ENCODE data around the gene RNF166.

RNF166 gene

GRCh38 chr16:88718178-88718577, 12.0 kb upstream of the RNF166 start:
- no peaks in the 10 kb centered on the region for H3K4me1 ChIP-seq (ENCODE audit: insufficient read depth, low read length)
- H2AFZ ChIP-seq (ENCODE audit: low read depth, low read length), result no peak overlapping the region
- peaks cover 46% of the 10 kb centered on the region for H4K20me1 ChIP-seq (ENCODE audit: insufficient read depth, low read length)
- ATAC-seq (ENCODE audit: insufficient read depth, low read depth), result no peak
- H3K4me3 ChIP-seq (ENCODE audit: low read depth in 1 of 2, low read length in 2 of 2), result no peak overlapping the region
- peaks cover 99% of the 10 kb centered on the region for H3K36me3 ChIP-seq (ENCODE audit: insufficient read depth, low read length)
- no peak overlapping the region for H3K27ac ChIP-seq (ENCODE audit: low read length)
- no peak overlapping the region for H3K9ac ChIP-seq (ENCODE audit: low read depth, low read length)
- H3K9me3 ChIP-seq (ENCODE audit: insufficient read depth, low read length, severe bottlenecking), result no peaks in the 10 kb centered on the region
- no peak for DNase-seq
- no peak for TF ChIP-seq EZH2 (IDR thresholded peaks at IDR 0.05; ENCODE audit: borderline replicate concordance, low read depth, low read length, severe bottlenecking)
- TF ChIP-seq, protein P1, sequence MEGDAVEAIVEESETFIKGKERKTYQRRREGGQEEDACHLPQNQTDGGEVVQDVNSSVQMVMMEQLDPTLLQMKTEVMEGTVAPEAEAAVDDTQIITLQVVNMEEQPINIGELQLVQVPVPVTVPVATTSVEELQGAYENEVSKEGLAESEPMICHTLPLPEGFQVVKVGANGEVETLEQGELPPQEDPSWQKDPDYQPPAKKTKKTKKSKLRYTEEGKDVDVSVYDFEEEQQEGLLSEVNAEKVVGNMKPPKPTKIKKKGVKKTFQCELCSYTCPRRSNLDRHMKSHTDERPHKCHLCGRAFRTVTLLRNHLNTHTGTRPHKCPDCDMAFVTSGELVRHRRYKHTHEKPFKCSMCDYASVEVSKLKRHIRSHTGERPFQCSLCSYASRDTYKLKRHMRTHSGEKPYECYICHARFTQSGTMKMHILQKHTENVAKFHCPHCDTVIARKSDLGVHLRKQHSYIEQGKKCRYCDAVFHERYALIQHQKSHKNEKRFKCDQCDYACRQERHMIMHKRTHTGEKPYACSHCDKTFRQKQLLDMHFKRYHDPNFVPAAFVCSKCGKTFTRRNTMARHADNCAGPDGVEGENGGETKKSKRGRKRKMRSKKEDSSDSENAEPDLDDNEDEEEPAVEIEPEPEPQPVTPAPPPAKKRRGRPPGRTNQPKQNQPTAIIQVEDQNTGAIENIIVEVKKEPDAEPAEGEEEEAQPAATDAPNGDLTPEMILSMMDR (IDR thresholded peaks at IDR 0.05; ENCODE audit: borderline replicate concordance, extremely low read depth, low read length, poor library complexity, severe bottlenecking), result no peak
- no peaks in the 10 kb centered on the region for H3K79me2 ChIP-seq (ENCODE audit: insufficient read depth, low read length)
- no peak overlapping the region for H3K4me2 ChIP-seq (ENCODE audit: insufficient read depth, low read length)
- H3K27me3 ChIP-seq (ENCODE audit: insufficient read depth, low read length, poor library complexity), result no peaks in the 10 kb centered on the region

DNA sequence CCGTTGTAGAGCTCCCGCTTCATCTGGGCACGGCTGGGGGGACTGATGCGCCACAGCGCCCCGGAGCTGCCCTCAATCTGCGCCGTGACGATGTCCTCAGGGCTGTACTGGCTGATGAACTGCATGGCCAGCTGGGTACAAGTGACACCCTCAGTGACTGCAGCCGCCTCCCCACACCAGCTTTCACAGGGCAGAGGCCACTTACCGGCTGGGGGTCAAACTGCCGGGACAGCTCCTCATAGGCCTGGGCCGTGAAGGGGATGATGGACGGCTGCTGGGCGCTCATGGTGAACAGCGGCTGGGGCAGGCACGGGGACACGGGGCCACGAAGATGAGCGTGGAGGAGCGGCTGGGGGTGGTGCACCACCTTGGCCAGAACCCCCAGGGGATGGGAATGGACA, 10.4 kb upstream of the RNF166 start:
- Histone ChIP-seq H3K9ac (ENCODE audit: low read depth, low read length) (no peak overlapping the region), H2AFZ (ENCODE audit: low read depth, low read length) (no peak overlapping the region), H3K27ac (ENCODE audit: low read length) (no peak overlapping the region), H3K36me3 (ENCODE audit: insufficient read depth, low read length) (peaks cover 84% of the 10 kb centered on the region), H3K4me3 (ENCODE audit: low read depth in 1 of 2, low read length in 2 of 2) (no peak overlapping the region), H3K27me3 (ENCODE audit: insufficient read depth, low read length, poor library complexity) (no peaks in the 10 kb centered on the region), H3K4me1 (ENCODE audit: insufficient read depth, low read length) (no peaks in the 10 kb centered on the region), H3K9me3 (ENCODE audit: insufficient read depth, low read length, severe bottlenecking) (no peaks in the 10 kb centered on the region), H4K20me1 (ENCODE audit: insufficient read depth, low read length) (peaks cover 50% of the 10 kb centered on the region), H3K79me2 (ENCODE audit: insufficient read depth, low read length) (peaks cover 5% of the 10 kb centered on the region; the same call in 1 of the 2 replicates), H3K4me2 (ENCODE audit: insufficient read depth, low read length) (no peak overlapping the region)
- no peak for TF ChIP-seq EZH2 (IDR thresholded peaks at IDR 0.05; ENCODE audit: borderline replicate concordance, low read depth, low read length, severe bottlenecking)
- TF ChIP-seq, protein P1 (IDR thresholded peaks at IDR 0.05; ENCODE audit: borderline replicate concordance, extremely low read depth, low read length, poor library complexity, severe bottlenecking), result no peak
- DNase-seq (no peak), ATAC-seq (ENCODE audit: insufficient read depth, low read depth) (no peak)

- TF ChIP-seq EZH2 (IDR thresholded peaks at IDR 0.05; ENCODE audit: borderline replicate concordance, low read depth, low read length, severe bottlenecking), result no peak
- TF ChIP-seq, protein P1 (IDR thresholded peaks at IDR 0.05; ENCODE audit: borderline replicate concordance, extremely low read depth, low read length, poor library complexity, severe bottlenecking), result no peak
- H3K9me3 ChIP-seq (ENCODE audit: insufficient read depth, low read length, severe bottlenecking), result no peaks in the 10 kb centered on the region
- H3K79me2 ChIP-seq (ENCODE audit: insufficient read depth, low read length), result peaks cover 7% of the 10 kb centered on the region; the same call in 1 of the 2 replicates
- DNase-seq (no peak), ATAC-seq (ENCODE audit: insufficient read depth, low read depth) (no peak)
- no peak overlapping the region for H3K9ac ChIP-seq (ENCODE audit: low read depth, low read length)
- H3K36me3 ChIP-seq (ENCODE audit: insufficient read depth, low read length), result peaks cover 80% of the 10 kb centered on the region
- H3K27ac ChIP-seq (ENCODE audit: low read length), result no peak overlapping the region
- H3K4me1 ChIP-seq (ENCODE audit: insufficient read depth, low read length), result no peaks in the 10 kb centered on the region
- H3K27me3 ChIP-seq (ENCODE audit: insufficient read depth, low read length, poor library complexity), result no peaks in the 10 kb centered on the region
- no peak overlapping the region for H3K4me2 ChIP-seq (ENCODE audit: insufficient read depth, low read length)
- no peak overlapping the region for H2AFZ ChIP-seq (ENCODE audit: low read depth, low read length)
- H4K20me1 ChIP-seq (ENCODE audit: insufficient read depth, low read length), result peaks cover 53% of the 10 kb centered on the region
- H3K4me3 ChIP-seq (ENCODE audit: low read depth in 1 of 2, low read length in 2 of 2), result no peak overlapping the region
Observed at GRCh38 chr16:88716201-88716600, 10.0 kb upstream of the RNF166 start.

Measured in DND-41 (cell line).